HG03469 (cell line): ENCODE measurements around the gene RAP1GAP2.
"Not testable (repeated sequence)": the region's sequence is repeated elsewhere in the genome, so short reads cannot be mapped to it uniquely, and the experiment has no call there.

Experiments
- ATAC-seq: cut with Tn5 transposase; IDR thresholded peaks from one replicate; pipeline ENCODE4 v1.9.1; 2021; ENCODE audit warnings: mild to moderate bottlenecking, moderate library complexity, moderate number of reproducible peaks; ENCODE audit not compliant: unreplicated experiment

RAP1GAP2 gene

DNA sequence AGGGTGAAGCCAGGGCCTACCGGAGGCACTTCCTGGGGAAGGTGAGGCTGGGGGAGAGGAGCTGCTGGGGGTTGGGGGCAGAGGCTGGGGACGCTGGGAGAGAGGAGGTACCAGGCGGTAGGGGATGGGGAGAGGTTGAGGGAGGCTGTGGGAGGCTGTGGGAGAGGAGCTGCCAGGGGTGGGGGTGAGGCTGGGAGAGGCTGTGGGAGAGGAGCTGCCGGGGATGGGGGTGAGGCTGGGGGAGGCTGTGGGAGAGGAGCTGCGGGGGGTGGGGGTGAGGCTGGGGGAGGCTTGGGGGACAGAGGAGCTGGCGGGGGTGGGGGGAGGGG lies 167.8 kb downstream of the RAP1GAP2 start:
- no peak for ATAC-seq

DNA sequence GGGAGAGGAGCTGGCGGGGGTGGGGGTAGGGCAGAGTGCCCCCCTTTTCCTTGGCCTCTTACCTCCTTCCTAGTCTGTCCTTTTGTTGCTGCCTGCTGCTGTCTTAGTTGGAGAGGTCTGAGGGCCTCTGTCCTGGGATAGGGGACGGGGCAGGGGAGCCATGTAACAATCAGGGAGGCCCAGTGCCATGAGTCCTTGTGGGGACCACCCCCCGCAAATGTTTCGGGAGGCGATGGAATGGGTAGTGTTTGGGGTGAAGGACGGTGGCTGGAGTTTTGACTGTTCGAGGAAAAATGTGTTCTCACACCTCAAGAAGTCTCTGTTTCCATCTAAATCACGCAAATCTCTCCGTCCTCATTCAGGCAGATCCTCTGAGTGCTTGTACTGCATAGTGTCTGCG lies 168.1 kb downstream of the RAP1GAP2 start:
- ATAC-seq: no peak

DNA sequence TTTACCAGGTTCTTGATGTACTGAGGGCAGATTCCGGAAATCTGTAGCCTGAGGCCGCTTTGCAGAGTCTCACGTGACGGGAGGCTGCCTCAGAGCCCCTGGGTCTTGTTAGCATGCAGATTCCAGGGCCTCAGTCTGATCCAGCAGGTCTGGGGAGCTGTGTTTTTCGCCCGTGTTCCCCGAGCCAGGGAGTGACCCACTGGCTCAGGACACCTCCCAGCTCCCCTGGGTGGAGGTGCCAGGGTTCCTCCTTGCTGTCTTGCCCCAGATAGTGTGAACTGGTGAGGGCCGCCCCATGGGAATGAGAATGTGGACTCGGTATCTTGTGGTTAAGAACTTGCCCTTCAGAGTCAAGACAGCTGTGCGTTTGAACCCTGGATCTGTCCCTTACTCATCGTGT lies 168.6 kb downstream of the RAP1GAP2 start:
- no peak for ATAC-seq

DNA sequence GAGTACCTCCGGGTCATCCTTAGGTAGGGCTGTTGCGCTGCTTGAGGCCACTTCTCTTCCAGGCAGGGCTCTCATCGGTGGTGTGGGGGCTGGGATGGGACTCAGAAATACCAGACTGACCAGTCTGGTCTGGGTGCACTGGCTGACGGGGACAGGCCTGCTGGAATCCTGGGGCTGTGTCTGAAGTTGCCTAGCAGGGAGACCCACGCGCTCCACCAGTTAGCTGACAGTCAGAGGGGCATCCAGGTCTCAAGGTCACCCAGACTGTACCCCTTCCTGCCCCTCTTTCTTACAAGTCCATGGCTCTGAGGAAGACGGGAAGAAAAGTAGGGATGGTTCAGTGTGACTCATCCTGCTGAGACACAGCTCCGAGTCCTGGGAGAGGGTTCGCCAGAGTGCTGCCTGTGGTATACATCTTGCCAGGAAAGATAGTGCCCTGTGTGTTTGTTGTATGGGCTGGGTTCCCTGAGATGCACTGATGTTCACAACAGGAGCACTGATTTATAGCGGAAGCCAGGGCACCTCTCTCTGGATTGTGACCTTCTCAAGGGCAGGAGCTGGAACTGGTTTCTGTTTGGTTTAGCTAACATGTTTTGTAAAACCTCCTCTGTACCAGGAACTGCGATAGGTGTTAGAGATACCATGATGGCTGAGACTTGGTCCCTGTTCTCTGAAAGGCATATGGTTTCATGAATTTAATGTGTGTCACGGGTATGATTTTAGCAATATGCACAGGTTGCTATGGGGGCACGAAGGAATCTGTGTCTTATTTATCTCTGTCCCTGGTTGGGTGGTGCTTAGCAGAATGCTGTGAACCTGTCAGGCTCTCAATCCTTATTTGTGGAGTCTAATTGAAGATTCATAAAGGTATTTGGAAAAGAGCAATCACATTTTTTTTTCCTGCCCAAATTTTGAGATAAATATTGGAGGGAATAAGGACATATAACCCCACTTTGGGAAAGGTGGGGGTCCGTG lies 169.7 kb downstream of the RAP1GAP2 start:
- ATAC-seq: no peak

DNA sequence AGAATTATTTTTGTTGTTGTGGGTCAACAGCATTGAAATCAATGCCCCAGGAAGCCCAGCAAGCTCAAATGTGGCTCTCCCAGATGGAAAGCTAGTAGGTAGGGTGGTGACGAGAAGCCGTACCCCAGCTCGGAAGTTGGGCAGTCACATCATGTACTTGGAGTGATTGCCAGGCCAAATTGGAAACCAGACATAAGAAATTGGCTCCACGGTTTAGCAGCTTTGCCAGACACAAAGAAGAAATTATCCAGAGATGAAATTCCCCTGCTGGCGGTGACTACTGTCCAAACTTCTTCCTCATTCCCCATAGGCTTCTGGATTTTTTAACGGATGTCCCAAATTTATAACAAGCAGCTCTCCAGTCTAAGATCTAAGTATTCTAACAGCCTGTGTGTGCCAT lies 171.3 kb downstream of the RAP1GAP2 start:
- no peak for ATAC-seq

DNA sequence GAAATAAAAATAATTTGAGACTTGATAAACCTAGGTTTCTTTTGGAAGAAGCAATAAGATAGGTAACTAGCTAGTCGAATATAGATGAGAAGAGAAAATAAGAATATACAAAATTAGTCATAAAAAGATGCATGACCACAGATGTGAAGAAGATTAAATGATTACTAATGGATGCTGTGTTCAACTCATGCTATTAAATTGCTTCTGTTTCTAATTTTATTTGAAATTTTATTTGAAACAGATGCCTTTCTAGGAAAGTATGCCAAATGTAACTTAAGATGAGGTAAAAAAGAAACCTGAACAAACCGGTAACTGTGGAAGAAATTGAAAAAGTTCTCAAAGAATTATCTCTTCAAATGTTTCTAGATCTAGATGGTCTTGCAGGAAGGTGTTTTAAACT lies 175.6 kb downstream of the RAP1GAP2 start:
- ATAC-seq: no peak

DNA sequence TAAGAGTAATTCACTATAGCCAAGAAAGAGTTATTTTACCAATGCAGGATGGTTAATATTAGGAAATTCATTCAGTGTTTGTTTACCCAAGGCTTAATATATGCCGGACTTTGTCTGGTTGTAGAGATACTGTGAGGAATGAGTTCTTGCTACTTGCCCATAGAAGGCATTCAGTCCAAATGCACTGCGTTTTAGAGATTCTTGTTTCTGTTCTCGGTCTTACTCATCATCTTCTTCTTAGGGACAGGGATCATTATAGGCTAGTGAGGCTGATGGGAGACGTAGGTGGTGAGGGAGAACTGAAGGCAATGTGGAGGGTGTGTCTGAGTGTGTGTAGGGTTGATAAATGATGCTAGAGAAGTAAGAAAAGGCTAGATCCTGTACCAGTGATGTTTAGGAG lies 176.5 kb downstream of the RAP1GAP2 start:
- no peak for ATAC-seq

DNA sequence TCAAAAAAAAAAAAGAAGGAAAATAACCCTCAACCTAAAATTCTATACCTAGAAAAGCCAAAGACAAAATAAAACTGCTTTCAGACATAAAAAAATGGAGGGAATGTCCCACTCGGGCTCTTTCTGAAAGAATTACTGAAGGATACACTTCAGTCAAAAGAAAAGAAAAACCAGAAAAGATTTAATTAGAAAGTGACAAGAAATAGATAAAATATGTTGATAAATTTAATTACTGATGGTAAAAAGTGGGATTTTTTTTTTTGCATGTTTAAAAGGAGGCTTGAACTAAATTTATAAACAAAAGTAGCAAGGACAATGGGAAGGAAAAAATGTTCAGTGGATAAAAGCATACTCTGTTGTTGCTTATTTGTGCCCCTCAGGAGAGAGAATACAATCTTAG lies 178.1 kb downstream of the RAP1GAP2 start:
- no peak for ATAC-seq

DNA sequence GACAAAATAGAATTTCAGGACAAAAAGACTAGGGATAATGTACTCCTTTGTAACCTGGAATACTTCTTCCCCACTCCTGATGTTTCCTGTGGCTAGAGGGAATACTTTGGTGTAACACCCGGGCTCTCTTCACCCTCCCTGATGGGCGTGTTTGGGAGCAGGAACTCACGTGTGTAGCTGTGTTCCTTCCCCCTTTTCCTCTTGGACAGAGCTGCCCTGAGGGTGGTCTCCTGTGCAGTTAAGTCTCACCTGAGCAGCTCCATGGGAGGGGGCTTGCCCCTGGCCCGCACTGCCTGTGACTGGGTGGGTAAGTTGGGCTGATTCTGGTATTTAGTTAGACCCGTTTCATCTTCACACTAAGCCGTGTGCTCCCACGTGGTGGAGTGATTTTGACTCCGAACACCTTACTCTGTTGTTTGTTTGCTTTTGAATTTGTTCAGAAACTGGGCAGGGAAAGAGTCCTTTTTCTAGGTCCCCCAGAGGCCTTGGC lies 179.3 kb downstream of the RAP1GAP2 start:
- no peak for ATAC-seq

DNA sequence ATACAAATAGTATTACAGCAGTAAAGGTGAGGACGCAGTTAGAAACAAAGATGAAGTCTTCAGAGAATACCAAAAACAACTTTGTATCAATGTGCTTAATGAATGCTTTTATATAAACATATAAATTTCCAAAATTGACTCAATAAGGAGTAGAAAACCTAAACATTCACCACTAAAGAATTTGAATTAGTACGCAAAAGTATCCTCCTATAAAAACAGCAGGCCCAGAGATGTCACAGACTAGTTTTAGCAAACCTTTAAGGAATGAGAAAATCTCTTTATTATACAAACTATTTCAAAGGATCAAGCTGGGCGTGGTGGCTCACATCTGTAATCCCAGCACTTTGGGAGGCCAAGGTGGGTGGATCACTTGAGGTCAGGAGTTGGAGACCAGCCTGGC lies 180.9 kb downstream of the RAP1GAP2 start:
- no peak for ATAC-seq

DNA sequence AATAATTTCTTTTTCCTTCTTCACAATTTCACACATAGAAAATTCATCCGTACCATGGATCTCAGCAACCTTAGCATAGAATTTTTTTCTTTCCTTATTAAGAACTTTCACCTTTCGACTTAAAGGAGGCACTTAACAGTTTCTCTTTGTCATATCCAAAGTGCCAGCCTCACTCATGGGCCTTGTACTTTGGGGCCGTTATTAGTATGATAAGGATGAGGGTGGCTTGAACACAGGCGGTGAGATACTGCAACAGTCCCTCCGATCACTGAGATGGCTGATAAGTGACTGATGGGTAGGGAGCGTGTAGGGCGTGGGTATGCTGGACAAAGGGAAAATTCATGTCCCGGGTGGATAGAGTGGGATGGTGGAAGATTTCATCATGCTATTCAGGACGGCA lies 181.9 kb downstream of the RAP1GAP2 start:
- no peak for ATAC-seq

DNA sequence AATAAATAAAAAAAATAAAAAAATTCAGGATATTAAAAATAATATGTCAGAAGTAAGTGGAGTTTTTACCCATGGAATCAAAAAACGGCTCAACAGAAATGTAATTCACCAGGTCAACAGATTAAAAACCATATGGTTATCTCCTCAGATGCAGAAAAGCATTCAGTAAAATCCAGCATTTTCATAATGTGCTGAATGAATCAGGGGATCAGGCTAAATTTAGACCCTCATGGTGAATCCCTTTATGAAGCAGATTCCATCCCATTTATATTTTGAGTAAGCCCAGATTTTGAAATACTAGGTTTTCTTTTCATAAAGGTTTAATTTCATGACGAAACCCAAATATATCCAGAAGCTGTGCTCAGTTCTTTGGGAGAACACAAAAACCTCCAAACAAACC lies 182.8 kb downstream of the RAP1GAP2 start:
- no peak for ATAC-seq

DNA sequence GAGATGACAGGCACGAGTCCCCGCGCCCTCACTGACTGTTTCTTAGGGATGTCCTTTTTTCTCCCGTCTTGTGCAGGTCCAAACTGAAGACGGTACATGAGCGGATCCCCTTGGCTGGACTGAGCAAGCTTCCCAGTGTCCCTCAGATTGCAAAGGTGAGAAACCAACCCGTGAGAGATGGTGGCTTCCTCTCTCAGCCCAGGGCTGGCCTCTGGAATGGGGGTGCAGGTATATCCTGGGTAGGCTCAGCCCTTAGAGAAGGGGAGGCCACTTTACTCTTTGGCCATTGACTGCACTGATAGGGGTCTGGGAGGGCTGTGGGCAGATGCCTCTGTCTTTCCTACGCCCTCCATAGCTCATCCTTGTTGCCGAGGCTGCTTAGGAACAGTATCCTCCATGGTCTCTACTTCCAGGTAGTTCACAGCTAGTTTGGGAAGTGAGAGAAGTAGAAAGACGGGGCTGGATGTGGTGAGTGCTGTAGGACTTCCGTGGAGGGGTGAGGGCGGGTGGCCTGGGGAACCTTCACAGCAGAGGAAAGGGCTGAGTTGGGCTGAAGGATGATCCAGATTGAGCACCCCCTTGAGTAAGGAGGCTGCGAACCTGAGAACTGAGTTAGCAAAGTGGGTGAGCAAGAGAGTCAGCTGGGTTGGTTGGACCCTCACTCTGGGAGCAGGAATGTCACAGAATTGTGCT lies 184.1 kb downstream of the RAP1GAP2 start:
- ATAC-seq: no peak

DNA sequence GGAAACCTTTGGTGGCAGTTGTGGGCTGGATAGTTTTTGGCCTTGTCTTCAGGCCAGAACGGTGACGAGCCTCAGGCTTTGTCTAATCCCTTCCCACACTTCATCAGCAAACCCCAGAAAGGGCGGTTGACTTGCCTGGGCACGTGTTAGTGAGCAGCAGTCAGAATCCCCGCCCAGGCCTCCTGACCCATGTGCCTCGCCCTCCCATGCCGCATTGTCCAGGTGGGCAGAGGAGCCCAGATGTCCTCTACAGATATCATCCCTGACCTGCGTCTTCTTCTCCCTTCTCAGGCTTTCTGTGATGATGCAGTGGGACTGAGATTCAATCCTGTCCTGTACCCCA lies 184.6 kb downstream of the RAP1GAP2 start:
- ATAC-seq: no peak

DNA sequence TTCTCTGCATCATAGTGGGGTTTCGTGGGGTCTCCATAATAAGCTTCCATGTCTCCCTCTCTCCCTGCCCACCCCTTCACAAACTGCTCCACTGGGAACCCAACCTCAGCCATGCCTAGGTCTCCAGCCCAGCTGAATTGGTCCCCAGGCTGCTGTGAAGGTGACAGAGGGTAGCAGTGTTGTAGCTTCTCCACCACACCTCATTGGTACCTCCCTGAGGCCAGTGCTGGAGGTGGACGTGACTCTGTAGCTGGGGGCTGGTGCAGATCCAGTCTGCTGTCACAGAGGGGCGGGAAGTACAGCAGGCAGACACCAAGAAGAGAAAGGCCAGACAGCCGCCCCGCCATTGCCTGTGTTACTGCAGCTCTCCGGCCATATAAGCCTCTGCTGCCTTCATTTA lies 185.1 kb downstream of the RAP1GAP2 start:
- ATAC-seq: no peak

DNA sequence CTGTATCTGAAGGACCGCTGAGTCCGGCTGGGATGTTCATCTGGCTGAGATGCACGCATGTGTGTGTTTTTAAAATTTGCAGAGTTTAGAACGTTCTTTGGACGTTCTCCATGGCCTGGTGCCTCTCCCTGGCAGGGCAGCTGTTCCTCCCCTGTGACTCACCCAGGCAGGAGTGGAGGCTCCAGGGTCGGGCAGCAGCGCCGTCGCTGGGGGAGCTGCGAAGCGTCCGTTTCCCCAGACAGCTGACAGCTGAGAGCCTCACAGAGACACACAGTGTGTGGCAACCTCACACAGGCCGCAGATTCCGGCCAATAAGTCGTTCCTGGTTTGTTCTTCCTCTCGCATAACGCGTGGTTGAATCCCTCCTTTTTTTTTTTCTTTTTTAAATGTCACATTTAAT lies 186.6 kb downstream of the RAP1GAP2 start:
- no peak for ATAC-seq

DNA sequence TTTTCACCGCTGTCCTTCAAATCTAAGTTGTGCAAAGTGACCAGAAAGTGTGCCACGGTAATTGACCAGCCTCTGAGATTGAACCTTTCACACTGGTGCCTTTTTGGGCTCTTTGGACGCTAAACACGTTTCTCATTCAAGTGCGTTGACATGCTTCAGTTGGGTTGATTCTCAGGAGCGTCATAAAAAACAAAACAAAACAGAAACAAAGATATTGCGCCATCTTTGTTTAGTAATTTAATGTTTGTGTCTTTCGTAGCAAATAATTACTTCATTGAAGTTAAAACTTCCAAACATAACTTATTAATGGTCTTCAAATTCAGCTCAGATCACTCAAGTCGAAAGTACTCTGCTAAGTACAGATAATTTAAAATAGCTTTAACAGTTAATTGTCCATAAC lies 187.0 kb downstream of the RAP1GAP2 start:
- no peak for ATAC-seq

DNA sequence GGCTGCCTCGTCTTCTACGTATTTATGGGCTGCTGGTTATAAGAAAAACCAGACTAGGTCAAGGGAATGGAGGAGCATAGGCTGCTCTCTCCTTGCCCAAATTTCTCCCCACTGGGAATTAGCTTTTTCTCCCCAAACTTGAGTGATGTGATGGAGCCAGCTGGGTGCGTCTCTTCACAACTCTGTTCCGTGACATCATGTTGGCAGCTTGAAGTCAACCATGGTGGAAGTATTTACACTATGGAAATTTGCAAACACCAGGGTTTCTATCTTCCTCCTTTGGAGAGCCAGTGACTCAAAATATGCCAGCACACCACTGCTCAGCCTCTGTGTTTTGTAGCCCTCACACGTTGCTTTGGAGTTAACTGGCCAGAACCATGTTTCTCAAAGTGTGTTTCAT lies 189.1 kb downstream of the RAP1GAP2 start:
- ATAC-seq: no peak

DNA sequence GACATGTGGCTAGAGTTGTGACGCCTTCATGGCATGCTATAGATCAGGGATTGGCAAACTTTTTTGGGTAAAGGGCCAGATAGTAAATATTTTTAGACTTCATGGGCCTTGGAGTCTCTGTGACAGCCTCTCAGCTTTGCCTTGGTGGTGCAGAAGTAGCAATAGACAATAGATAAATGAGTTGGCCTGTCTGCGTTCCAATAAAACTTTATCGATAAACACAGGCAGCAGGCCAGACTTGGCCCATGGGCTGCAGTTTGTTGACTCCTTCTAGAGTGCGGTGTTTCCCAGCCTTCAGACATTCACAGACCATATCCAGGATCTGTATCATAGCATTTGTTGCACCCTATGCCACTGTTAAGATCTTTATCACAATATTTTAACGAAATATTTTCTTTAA lies 190.7 kb downstream of the RAP1GAP2 start:
- ATAC-seq: no peak

DNA sequence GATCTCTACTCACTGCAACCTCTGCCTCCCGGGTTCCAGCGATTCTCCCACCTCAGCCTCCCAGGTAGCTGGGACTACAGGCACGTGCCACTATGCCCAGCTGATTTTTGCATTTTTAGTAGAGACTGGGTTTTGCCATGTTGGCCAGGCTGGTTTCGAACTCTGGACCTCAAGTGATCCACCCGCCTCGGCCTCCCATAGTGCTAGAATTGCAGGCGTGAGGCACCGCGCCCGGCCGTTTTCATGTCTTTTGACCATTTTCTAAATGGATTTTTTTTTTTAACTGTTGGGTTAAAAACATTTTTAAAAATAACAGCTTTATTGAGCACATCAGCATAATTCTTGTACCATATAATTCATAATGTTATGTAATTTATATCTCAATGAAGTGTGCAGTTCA lies 193.2 kb downstream of the RAP1GAP2 start:
- not testable (repeated sequence) for ATAC-seq

DNA sequence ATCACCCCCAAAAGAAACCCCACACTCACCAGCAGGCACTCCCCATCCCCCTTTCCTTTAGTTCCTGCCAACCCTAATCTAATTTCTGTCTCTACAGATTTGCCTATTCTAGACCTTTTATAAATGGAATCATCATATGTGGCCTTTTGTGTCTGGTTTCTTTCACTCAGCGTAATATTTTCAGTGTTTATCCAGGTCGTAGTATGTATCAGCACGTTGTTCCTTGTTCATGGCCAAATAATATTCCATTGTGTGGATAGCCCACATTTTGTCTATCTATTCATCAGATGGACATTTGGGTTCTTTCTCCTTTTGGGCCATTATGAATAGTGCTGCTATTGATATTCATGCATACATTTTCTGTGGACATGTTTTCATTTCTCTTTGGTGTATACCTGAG lies 193.6 kb downstream of the RAP1GAP2 start:
- ATAC-seq: no peak

DNA sequence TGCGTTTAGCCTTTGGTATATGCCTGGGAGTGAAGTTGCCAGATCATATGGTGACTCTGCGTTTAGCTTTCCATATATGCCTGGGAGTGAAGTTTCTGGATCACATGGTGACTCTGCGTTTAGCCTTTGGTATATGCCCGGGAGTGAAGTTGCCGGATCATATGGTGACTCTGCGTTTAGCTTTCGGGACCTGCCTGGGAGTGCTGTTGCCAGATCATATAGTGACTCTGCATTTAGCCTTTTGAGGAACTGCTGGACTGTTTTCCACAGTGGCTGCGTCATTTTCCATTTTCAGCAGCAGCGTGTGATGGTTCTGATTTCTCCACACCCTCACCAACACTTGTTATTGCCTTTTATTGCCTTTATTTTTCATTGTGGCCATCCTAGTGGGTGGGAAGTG lies 194.2 kb downstream of the RAP1GAP2 start:
- no peak for ATAC-seq
